Cardiac fibroblast (primary cell): ENCODE data around the gene PCDH9.

Source experiments
- DNase-seq, 2 donors: peaks; one replicate each; pipeline versions ENCODE4 v3.0.0 to v3.0.0-alpha.2; 2010; ENCODE audit warnings: low read depth in 2 of 2
- H3K4me3 ChIP-seq, 2 donors: replicated peaks in 1 of 2; 1 replicate in 1 of 2; 2 replicates in 1 of 2; pipeline ENCODE4 v1.5.1; 2011; ENCODE audit warnings: low read depth in 2 of 2, low read length in 2 of 2, mild to moderate bottlenecking in 2 of 2, moderate library complexity in 1 of 2
- CTCF ChIP-seq: IDR thresholded peaks from one replicate; pipeline ENCODE4 v1.5.1; 2011; ENCODE audit warnings: low read depth, mild to moderate bottlenecking, low read length, inconsistent platforms

PCDH9 gene

DNA sequence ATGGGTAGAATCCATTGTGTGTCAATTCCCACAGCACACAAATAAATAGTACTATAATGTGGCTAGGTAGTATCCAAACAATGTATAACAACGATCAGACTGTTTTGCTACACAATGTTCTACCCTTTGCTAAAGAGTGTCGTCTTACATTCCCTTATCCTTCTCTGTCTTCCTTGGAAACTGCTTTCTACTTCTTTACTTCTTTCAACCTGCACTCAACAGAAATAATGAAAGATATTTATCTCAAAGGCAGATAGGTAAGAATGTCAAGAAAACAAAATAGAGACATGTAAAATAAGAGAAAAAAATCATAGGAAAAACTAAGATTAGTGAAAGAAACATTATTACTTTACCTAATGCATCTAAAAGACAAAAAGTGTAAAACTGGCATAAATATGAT lies 814.7 kb downstream of the PCDH9 start:
- TF ChIP-seq CTCF, result no peak

DNA sequence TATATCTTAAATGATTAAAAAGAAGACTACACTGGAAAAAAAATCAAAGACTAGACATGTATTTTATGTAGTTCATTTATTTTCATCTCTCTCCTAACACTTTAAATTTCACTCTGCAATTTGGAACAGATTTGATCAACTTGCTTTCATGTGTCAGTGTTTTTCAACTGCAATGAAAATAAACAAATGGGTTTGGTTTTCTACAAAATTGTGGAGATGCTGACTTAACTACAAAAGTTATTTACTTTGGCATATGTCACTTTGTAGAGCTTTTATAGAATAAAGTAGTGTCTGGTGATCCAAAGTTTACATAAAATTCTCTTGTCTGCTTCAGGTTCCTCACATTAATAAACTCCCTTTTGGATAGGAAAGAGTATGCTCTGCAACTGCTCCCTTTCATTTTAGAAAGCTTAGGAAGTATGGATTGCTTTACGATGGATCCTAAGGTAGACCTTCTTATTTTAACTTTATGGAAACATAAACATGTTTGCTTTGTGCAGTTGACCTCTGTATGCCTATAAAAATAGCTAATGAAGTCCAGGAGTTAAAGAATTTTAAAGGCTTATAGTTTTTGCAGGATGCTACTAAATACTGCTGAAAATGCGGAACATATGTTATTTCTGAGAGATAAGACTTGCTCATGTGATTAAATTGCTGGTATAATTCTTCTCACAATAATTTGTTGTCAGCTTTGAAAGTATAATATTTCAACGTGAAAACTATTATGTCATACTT lies 815.9 kb downstream of the PCDH9 start:
- TF ChIP-seq CTCF, result no peak
- no peak overlapping the region for H3K4me3 ChIP-seq
- no peak for DNase-seq

More for the DNA sequence above, 814.7 kb downstream of the PCDH9 start:
- DNase-seq, result no peak
- no peak overlapping the region for H3K4me3 ChIP-seq

DNA sequence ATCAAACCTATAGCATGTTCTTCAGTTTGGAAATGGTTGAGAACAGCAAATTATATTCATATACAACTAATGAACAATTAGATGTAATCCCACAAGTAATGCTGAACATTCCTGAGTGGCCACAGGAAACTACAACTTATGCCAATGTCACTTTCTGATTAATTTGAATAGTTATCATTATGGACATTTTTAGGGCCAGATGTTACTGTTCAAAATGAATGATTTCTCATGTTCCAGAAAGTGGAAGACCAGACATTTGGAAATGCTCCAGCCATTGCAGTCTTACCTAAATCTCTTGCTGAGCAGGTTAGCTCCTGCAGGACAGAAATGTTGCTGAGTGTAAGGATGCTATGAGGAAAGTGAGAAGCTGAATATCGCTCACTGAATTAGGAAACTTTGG lies 819.8 kb downstream of the PCDH9 start:
- no peak for DNase-seq
- TF ChIP-seq CTCF, result no peak
- no peak overlapping the region for H3K4me3 ChIP-seq

GRCh38 chr13:66409542-66409941 lies 820.6 kb downstream of the PCDH9 start:
- TF ChIP-seq CTCF, result no peak
- no peak for DNase-seq

GRCh38 chr13:66407128-66407527 lies 823.0 kb downstream of the PCDH9 start:
- no peak for DNase-seq
- no peak overlapping the region for H3K4me3 ChIP-seq
- TF ChIP-seq CTCF, result no peak

More at GRCh38 chr13:66409542-66409941, 820.6 kb downstream of the PCDH9 start:
- H3K4me3 ChIP-seq, result no peak overlapping the region

GRCh38 chr13:66405908-66406802 lies 824.0 kb downstream of the PCDH9 start:
- no peak for TF ChIP-seq CTCF
- H3K4me3 ChIP-seq, result no peak overlapping the region
- DNase-seq, result peak; percentile 61 to 73
